IPS-11a (cell line): ENCODE data around the gene HES5.
"Not testable (repeated sequence)": the region's sequence is repeated elsewhere in the genome, so short reads cannot be mapped to it uniquely, and the experiment has no call there.

ENCODE experiments used
- H3K4me3 ChIP-seq: one replicate; pipeline ENCODE4 v1.5.1; 2013; ENCODE audit warnings: low read depth, low read length, control low read depth

Gene HES5

DNA sequence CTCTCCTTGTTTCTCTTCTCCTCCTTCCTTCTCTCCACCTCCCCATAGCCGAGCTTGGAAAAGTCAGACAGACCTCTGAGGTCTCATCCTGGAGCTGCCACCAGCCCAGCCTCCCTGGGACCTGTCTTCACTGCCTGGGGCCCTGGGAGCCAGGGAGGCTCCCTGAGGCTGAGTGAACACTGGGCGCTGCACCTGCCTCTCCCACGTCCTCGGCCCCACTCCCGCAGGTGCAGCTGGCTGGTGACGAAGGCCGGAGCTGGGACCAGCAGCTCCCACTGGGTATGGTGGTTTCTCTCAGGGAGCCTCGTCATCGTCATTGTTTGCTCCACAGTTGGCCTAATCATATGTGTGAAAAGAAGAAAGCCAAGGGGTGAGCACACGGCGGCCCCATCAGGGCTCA is 31.4 kb upstream of the HES5 start:
- no peak overlapping the region for H3K4me3 ChIP-seq

DNA sequence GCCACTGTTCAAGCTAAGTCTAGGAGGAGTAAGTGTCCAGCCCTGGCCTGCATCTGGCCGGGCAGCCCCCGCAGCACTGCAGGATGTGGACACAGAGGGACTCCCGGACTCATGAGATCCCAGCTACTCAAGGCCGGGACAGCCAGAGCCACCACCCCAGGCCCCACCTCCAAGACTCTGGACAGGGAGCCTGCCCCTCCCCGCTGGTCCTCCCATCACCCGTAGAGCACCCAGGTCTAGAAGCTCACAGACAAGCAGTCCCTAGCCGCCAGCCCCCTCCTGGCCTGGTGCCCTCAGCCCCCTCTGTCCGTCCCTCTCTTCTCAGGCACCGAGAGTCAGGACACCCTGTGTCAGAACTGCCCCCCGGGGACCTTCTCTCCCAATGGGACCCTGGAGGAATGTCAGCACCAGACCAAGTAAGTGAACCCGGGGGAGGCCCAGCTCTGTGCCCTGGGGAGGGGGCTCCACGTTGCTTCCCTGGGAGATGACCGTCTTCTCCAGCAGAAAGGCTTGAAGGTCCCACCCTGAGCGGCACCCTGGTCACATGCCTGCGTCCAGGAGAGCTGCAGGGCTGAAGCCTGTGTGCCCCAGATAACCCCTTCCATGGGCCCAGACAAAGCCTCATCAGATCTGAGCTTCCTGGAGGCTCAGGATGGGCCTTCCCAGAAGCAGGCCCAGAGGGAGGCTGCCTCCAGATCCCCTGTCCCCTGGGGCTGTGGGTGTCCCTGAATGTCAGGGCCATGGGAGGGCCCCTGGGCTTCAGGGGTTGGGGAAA is 30.4 kb upstream of the HES5 start:
- no peak overlapping the region for H3K4me3 ChIP-seq

DNA sequence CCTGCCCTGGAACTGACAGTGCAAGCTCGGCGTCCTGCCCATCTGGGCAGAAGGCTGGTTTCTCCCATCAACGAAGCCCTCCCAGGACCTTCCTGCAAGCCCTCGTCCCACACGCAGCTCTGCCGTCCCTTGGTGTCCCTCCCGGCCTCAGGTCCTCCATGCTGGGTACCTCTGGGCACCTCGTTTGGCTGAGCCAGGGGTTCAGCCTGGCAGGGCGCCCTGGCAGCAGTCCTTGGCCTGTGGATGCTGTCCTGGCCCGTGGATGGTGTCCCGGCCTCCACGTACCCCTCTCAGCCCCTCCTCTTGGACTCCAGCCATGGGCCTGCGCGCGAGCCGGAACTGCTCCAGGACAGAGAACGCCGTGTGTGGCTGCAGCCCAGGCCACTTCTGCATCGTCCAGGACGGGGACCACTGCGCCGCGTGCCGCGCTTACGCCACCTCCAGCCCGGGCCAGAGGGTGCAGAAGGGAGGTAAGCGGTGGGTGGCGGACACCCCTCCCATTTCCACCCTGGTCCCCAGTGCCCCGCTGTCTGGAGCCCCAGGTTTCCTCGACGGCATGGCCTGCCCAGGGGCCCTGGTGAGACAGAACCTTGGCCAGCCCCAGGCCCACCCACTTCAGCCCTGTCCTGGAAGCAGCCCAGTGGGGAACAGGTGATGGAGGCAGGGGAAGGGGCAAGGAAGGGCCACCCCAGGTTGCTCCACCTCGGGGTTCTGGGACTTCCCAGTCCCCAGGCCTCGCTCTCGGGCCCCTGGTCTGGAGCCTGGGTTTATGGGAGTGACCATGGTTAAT is 29.6 kb upstream of the HES5 start:
- no peak overlapping the region for H3K4me3 ChIP-seq

DNA sequence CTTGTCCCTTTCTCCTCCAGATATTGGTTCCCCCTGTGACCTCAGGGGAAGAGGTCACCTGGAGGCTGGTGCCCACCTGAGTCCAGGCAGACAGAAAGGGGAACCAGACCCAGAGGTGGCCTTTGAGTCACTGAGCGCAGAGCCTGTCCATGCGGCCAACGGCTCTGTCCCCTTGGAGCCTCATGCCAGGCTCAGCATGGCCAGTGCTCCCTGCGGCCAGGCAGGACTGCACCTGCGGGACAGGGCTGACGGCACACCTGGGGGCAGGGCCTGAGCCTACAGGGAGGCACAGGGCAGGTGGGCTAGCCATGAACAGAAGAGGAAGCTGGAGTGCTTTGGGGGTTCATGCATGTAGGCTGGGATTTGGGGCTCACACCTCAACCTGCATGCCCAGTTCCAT is 28.8 kb upstream of the HES5 start:
- H3K4me3 ChIP-seq = no peak overlapping the region

DNA sequence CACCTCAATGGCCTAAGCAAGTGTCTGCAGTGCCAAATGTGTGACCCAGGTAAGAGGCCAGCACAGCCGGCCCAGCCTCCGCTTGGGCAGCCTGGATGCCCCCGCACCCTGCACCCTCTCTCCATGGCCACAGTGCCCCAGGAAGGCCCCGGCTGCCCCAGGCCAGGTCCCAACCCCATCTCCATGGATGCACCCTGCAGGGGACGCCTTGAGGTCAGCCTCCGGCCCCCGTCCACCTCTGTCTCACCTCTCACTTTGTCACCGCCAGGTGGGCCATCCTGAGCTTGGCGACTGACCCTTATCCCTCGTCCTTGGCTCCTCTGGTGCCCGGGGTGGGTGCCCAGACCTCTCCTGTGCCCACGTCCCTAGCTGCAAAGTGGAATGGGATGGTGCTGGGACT is 28.4 kb upstream of the HES5 start:
- no peak overlapping the region for H3K4me3 ChIP-seq

DNA sequence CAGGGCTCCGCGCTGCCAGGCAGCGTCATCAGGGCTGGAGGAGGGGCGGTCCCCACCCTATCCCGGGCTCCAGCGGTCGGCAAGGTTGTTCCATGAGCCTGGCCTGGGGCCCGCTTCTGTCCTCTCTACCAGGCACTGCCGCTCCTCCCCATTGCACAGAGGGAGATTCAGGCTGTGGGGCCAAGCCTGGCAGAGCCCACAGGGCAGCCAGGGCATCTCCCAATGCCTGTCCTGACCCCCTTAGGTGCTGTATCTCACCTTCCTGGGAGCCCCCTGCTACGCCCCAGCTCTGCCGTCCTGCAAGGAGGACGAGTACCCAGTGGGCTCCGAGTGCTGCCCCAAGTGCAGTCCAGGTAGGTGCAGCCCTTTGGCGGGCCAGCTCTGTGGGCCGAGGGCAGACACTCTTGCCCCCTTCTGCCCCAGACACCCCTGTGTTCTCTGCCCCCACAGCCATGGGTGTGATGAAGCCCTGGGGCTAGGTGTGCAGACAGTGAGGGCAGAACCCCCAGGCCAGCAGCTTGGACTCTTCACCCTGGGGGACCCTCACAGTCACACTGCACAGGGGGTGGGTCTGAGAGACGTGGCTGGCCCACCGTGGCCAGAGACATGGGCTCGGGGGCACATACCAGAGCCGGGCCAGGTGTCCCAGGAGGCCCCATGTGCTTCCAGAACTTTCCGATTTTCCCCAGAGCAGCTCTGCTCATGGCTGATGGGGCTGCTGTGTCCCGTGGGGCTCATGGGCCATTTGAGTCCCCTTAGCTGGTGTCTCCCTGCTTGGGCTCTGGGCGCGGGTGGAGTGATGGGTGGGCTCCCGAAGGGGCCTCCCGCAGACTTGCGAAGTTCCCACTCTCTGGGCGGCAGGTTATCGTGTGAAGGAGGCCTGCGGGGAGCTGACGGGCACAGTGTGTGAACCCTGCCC is 27.7 kb upstream of the HES5 start:
- H3K4me3 ChIP-seq = no peak overlapping the region

DNA sequence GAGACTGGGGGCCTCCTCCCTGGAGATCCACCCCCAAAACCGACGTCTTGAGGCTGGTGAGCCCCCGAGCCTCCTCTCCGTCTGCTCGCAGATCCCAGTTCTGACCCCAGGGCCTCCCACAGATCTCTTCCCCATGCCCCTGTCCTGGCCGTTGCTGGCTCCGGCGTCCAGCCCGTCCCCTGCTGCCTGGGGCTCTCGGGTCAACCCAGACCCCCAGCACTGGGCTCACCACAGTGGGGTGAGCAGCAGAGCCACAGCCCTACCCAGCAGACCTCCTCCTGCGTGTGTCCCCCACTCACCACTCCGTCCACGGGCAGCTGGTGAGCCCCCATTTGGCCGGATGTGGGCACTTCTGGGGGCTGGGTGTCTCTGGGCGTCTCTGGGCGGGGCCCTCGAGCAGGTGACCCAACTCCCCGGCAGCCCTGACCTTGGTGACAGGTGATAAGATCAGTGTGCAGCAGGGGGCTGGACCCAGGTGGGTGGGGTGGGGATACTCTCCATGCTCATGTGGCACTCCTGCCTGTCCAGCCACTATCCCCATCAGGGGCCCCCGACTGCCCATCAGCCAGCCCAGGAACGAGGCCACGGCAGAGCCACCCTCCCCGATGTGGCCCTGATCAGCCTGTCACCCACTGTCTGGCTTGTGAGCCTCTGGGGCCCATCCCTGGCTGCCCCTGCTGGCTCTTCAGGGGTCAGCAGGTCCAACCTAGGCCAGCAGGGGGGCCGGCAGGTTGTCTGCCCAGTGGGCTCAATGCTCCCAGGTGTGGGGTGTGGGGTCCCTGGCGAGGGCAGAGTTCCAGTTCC is 26.8 kb upstream of the HES5 start:
- no peak overlapping the region for H3K4me3 ChIP-seq

DNA sequence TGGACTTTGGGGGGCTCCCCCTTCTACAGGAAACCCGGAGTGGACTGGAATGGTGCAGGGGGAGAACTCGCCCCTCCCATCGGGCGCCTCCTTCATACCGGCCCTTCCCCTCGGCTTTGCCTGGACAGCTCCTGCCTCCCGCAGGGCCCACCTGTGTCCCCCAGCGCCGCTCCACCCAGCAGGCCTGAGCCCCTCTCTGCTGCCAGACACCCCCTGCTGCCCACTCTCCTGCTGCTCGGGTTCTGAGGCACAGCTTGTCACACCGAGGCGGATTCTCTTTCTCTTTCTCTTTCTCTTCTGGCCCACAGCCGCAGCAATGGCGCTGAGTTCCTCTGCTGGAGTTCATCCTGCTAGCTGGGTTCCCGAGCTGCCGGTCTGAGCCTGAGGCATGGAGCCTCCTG is 26.2 kb upstream of the HES5 start, which contains the start of gene TNFRSF14:
TSS of gene TNFRSF14 (plus strand) at position 95 of the 401 bp plus-strand sequence. CDS start at position 389, 294 bp downstream.
- no peak within 1 kb of the TSS for H3K4me3 ChIP-seq

DNA sequence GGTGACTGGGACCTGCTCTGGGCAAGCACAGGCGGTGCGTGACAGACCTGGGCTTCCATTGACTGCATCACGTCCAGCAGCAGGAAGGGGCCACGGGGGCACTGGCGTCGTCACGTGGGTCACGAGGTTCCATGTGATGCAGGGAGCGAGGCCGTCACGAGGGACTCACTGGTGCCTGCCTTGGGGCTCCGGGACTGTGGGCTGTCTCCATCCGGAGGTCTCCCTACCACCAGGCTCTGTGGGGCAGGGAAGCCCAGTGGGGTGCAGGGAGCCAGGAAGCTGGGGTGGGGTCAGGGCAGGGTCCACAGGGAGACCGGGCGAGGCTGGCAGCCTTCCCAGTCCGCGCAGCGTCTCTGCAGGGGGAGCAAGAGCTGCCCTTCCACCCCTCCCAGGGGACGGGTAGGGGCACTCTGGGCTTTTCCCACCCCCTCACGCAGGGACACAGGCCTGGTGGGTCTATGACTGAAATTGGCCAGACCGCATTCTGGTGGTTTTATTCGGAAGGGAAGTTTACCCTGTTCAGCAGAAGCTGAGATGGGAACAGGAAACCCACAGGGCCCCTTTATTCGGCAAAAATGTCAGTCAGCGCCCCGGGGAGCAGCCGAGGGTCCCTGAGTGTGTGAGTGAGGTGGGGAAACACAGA is 25.7 kb upstream of the HES5 start:
- no peak overlapping the region for H3K4me3 ChIP-seq

DNA sequence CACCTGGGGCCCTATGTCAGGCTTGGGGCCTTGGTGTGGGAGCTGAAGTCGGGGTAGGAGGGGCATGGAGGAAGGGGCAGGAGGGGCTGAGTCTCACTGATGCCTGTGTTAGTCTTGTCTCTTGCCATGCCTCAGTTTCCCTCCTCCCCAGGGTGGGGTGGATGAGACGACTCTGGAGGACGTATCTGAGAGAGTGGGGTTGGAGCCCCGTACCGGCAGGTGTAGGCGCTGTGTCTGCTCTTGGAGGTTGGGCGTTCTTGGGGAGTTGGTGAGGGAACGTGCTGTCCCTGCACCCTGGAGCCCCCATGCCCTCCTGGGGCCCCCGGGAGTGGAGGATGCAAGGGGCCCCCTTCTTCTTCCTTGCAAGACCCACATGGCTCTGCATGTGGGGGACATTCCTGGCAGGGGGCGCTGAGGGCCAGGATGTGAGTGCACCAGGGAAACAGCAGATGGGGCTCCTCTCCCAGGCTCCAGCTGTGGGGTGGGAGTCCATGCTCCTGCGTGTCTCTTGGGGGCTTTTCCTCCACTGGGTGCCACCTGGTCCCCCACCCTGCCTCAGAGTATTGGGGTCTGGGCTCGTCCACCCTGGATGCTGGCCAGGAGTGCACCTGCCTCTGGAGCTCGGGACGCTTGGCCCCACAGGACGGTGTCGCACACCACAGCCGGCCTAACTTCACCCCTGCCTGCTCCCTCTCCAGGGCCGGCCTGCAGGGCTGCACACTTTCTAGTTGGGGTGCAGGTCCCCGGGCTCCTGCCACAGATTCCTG is 24.7 kb upstream of the HES5 start:
- no peak overlapping the region for H3K4me3 ChIP-seq

DNA sequence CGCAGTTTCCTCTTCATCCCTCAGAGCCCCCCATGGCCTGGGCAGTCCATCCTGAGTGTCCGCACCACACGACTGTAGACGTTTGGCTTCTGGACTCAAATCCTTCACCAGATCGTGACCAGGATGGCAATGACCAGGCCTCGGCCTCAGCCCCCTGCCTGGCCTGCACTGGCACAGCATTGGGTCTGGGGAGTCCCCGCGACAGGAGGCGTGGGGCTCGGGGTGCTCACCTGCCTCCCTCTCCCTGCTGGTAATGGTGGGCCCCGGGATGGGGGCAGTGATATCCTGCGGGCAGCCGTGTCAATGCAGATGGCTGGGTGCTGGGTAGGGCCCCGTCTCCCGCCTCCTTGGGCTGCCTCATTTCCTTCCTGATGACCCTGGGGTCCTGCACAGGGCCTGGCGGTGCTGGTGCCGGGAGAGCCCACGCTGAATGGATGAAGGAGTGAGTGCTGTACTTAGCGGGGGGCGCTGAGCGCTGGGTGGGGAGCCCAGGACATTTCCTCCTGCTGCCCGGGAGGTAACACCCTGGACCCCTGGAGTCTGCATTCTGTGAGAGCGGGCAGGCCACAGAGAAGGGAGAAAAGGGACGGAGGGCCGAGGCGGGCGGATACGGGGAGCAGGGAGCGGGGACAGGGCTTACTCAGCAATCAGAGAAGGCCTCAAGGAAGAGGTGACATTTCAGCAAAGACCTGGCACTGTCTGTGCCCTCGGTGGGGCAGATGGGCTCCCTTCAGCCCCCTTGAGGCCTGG is 24.0 kb upstream of the HES5 start:
- no peak overlapping the region for H3K4me3 ChIP-seq

DNA sequence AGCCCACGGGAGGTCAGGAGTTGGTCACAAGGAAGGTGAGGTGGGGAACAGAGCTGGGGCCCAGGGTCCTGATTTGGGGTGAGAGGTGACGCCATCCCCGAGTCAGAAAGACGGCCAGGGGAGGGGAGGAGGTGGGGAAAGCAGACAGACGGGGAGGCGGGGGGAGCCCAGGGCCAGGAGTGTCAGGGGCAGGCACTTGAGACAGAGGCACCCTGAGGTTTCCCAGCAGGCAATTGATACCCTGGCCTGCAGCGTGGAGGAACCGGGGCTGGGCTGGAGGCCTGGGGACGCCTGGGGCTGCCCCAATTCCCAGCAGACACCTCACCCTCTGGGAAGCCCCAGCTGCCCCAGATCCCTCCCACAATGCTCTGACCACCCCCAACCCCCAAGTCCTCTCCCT is 23.0 kb upstream of the HES5 start:
- not testable (repeated sequence) for H3K4me3 ChIP-seq

DNA sequence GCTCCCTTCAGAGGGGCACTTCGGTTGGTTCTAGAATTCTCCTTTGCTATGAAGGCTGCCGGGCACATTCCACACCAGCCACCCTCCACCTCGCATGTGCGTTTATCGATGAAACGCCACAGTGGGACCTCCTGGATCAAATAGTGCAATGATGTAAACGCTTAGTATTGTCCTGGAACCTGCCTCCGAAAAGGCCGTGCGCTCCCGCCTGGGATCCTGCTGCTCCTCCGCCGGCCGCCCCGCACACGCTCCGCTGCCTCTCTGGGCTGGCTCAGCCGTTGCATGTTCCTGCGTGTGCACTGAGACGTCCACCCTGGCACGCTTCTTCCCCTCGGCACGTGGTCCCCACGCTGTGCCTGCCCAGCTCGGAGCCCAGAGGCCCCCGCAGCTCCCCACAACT is 22.1 kb upstream of the HES5 start:
- H3K4me3 ChIP-seq = no peak overlapping the region

DNA sequence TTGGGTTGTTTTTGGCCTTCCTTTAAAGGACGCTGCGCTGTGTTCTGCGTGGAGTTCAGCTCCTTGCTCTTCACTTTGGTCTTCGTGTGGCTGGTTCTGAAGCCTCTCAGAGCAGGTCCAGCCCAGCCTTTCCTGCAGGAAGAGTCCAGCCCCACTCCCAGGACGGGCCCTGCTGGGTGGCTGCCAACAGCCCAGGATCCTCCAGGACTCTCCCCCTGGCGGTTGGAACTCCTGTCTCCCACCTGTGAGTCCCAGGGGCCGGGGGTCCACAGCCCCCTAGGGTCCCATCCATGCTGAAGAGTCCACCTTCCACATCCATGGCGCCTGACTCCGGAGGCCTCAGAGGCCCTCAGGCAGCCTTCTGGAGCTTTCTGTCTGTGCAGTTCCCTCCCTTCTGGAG is 21.5 kb upstream of the HES5 start:
- not testable (repeated sequence) for H3K4me3 ChIP-seq

DNA sequence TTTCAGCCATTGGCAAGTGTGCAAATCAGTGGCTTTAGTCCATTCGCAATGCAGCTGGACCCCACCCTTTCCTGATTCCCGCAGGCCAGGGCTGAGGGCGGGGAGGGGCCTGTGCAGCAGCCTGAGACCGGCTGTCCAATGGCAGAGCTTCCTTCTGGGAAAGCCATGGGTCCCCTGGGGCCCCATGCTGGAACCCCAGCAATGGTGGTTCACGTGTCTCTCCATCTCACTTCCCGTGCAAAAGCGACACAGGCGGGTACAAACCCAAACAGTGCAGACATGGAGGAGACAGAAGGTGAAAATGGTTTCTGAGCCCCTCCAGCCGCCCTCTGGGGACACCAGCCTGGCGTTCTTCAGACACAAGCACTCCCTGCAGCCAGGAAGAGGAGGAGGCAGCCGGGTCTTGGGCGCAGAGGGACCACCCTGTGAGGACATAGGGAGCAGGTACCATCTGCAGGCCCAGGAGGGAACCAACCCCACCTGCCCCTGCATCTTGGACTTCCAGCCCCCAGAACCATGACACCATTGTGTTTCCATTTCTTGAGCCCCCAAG is 20.3 kb upstream of the HES5 start:
- not testable (repeated sequence) for H3K4me3 ChIP-seq

DNA sequence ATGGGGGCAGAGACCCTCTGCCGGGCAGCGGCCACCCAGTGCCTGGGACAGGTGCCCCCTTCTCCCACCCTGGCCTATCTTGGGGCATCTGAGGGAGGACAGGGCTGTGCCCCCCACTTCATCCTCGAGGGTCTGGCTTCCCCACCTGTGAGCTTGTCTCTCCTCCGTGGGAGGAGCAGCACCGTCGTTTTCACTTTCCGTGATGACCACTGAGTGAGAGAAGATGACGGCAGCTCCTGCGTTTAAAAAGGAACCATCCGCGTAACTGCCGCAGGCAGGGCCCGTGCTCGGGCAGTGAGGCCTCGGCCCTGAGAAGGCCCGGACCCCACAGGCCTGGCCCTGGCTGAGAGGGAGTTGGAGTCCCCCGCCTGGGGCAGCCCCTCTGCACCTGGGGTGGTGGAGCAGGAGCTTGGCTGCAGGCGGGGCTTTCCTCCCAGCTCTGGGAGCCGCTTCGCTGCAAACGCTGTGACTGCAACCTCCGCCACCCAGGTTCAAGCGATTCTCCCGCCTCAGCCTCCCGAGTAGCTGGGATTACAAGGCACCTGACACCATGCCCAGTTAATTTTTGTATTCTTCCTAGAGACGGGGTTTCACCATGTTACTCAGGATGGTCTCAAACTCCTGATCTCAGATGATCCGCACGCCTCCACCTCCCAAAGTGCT is 19.4 kb upstream of the HES5 start:
- H3K4me3 ChIP-seq = not testable (repeated sequence)

DNA sequence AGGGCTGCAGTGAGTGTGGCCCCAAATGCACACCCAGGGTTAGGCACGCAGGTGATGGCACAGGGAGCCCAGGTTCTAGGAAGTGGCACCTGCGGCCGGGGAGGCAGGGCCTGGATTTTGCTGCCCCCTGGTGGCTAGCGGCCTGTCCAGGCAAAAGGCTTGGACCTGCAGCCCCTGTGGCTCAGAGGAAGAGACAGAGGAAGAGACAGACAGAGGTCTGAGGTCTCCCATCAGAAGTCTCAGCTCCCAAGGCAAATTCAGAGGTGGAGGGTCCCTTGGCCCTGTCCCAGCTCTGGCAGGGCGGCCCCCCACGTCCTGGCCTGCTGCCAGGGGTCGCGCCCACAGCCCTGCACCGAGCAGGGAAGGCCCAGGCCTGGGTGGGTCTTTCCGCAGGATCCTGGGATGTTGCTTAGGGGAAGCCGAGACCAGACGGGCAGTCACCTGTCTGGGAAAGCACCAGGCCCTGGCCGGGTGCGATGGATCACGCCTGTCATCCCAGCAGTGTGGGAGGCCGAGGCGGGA is 18.1 kb upstream of the HES5 start:
- H3K4me3 ChIP-seq = no peak overlapping the region
